Measurements from ENCODE around the gene CLHC1. TPM values are rescaled to one million over a fixed set of nuclear protein-coding genes. Genes with fewer than 3 reads are reported as not detected.

Gene CLHC1
- total and polyA plus RNA-seq, 4 donors, result 2.3 to 33.8 (median 12.2) TPM

DNA sequence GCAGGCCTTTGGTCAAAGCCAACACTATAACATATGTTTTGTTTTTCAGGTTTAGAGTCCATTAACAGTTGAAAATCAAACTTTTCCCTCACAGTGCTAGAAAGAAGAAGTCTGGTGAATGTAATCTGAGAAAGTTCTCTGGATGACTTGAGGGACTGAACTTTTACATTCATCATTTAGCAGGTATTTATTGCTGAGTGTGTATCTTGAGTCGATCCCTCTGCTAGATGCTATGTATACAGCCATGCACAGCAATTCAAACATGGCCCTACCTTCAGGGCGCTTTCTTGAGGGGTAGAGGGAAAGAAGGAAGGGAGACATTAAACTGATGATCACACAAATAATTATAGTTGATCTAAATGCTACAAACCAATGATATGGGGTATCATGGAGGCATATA, 89.6 kb downstream of the CLHC1 start:
- Histone ChIP-seq H3K9me3 (ENCODE audit: control insufficient read depth in 4 of 4, insufficient read depth in 3 of 4, low read length in 3 of 4) (no peaks in the 10 kb centered on the region), H3K27ac (ENCODE audit: low read depth in 1 of 2, low read length in 1 of 2) (no peak overlapping the region), H3K4me3 (no peak overlapping the region), H3K27me3 (ENCODE audit: control insufficient read depth in 3 of 3, insufficient read depth in 3 of 3, low read length in 2 of 3) (no peaks in the 10 kb centered on the region), H3K4me1 (ENCODE audit: control insufficient read depth in 5 of 5, insufficient read depth in 5 of 5, low read length in 5 of 5) (peaks cover 0 to 16% (median 9%) of the 10 kb centered on the region in 5 donors), H3K36me3 (ENCODE audit: control insufficient read depth in 4 of 4, insufficient read depth in 4 of 4, low read length in 4 of 4) (no peaks in the 10 kb centered on the region), H3K9ac (ENCODE audit: insufficient read depth in 1 of 2, low read length in 2 of 2) (no peak overlapping the region)
- 96 to 97% methylated on average over 2 of the region's 2 CpGs for WGBS, 2 donors
- TF ChIP-seq, protein P1, sequence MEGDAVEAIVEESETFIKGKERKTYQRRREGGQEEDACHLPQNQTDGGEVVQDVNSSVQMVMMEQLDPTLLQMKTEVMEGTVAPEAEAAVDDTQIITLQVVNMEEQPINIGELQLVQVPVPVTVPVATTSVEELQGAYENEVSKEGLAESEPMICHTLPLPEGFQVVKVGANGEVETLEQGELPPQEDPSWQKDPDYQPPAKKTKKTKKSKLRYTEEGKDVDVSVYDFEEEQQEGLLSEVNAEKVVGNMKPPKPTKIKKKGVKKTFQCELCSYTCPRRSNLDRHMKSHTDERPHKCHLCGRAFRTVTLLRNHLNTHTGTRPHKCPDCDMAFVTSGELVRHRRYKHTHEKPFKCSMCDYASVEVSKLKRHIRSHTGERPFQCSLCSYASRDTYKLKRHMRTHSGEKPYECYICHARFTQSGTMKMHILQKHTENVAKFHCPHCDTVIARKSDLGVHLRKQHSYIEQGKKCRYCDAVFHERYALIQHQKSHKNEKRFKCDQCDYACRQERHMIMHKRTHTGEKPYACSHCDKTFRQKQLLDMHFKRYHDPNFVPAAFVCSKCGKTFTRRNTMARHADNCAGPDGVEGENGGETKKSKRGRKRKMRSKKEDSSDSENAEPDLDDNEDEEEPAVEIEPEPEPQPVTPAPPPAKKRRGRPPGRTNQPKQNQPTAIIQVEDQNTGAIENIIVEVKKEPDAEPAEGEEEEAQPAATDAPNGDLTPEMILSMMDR (IDR thresholded peaks at IDR 0.05; ENCODE audit: control extremely low read depth, extremely low read depth), result no peak
- DNase-seq (no peak), ATAC-seq (ENCODE audit: insufficient read depth, low FRiP score) (no peak)

DNA sequence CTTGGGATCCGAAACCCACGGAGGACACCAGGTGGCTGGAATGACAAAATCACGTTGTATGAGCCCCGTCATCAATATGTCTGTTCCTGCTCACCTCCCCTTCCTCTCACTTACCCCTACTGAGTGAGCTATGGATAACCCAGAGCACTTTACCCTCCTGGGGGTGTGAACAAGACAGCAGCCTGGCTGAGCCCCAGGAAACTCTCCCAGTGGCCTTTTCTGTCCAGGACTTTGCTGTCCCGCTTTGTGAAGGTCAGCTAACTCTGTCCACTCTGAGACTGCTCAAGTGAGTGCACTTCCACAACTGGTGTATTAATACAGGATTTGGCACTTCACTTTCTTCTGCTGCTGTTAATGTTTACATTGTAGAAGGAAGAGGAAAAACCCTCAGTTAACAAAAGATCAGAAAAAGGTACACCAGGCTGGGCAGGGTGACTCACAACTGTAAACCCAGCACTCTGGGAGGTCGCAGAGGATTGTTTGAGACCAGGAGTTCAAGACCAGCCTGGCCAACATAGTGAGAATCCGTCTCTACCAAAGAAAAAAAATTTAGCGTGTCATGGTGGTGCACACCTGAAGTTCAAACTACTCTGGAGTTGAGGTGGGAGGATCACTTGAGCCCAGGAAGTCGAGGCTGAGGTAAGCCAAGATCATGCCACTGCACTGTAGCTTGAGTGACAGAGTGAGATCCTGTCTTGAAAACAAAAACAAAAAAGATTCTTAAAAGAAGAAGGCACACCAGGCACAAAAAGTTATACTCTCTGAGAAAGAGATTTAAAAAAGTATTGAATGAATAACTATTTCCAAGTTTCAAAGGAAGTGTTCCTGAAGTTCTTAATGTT, 90.3 kb downstream of the CLHC1 start:
- no peak for ATAC-seq (ENCODE audit: insufficient read depth, low FRiP score)

DNA sequence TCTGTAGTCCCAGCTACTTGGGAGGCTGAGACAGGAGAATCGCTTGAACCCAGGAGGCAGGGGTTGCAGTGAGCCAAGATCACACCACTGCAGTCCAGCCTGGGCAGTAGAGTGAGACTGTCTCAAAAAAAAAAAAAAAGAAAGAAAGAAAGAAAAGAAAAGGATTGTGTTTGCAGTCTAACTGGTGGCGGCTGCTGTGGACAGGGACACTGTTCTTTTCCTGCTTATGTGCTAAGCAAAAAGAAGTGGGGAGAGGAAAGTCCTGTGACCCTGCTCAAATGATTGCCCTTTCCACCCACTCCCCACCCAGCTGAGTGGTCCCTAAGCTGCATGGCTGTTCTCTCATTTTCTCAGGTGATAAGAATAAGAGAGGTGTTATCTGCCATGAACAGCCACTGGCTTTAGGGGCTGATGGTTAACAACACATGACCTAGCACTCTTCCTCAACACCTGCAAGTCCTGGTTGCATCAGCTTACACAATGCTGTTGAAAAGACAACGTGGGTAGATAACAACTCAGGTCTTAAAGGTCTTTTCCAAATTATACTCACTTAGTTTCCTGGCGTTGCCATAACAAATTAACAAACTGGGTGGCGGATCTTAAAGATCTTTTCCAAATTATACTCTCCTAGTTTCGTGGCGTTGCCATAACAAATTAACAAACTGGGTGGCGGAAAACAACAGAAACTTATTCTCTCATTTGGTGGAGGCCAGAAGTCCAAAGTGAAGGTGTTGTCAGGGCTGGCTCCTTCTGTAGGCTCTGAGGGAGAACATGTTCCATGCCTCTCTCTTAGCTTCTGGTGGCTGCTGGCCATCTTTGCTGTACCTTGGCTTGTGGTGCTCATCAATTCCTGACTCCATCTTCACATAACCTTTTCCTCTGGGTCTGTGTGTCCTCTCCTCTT, 91.5 kb downstream of the CLHC1 start:
- TF ChIP-seq, protein P1 (IDR thresholded peaks at IDR 0.05; ENCODE audit: control extremely low read depth, extremely low read depth), result no peak
- Histone ChIP-seq H3K9me3 (ENCODE audit: control insufficient read depth in 4 of 4, insufficient read depth in 3 of 4, low read length in 3 of 4) (no peaks in the 10 kb centered on the region), H3K27me3 (ENCODE audit: control insufficient read depth in 3 of 3, insufficient read depth in 3 of 3, low read length in 2 of 3) (no peaks in the 10 kb centered on the region), H3K9ac (ENCODE audit: insufficient read depth in 1 of 2, low read length in 2 of 2) (no peak overlapping the region), H3K4me1 (ENCODE audit: control insufficient read depth in 5 of 5, insufficient read depth in 5 of 5, low read length in 5 of 5) (peaks cover 0 to 21% (median 10%) of the 10 kb centered on the region in 5 donors), H3K36me3 (ENCODE audit: control insufficient read depth in 4 of 4, insufficient read depth in 4 of 4, low read length in 4 of 4) (no peaks in the 10 kb centered on the region), H3K27ac (ENCODE audit: low read depth in 1 of 2, low read length in 1 of 2) (peak overlapping the region in 1 of 2 donors; percentile 54), H3K4me3 (no peak overlapping the region)
- DNase-seq (no peak), ATAC-seq (ENCODE audit: insufficient read depth, low FRiP score) (no peak)
- WGBS, 2 donors, result 84 to 88% methylated on average over 8 of the region's 8 CpGs

More for the DNA sequence above, 90.3 kb downstream of the CLHC1 start:
- Histone ChIP-seq H3K27me3 (ENCODE audit: control insufficient read depth in 3 of 3, insufficient read depth in 3 of 3, low read length in 2 of 3) (no peaks in the 10 kb centered on the region), H3K36me3 (ENCODE audit: control insufficient read depth in 4 of 4, insufficient read depth in 4 of 4, low read length in 4 of 4) (no peaks in the 10 kb centered on the region), H3K27ac (ENCODE audit: low read depth in 1 of 2, low read length in 1 of 2) (peak overlapping the region in 1 of 2 donors; percentile 51), H3K9ac (ENCODE audit: insufficient read depth in 1 of 2, low read length in 2 of 2) (no peak overlapping the region), H3K4me1 (ENCODE audit: control insufficient read depth in 5 of 5, insufficient read depth in 5 of 5, low read length in 5 of 5) (peaks cover 0 to 21% (median 9%) of the 10 kb centered on the region in 5 donors), H3K9me3 (ENCODE audit: control insufficient read depth in 4 of 4, insufficient read depth in 3 of 4, low read length in 3 of 4) (no peaks in the 10 kb centered on the region), H3K4me3 (no peak overlapping the region)
- TF ChIP-seq, protein P1 (IDR thresholded peaks at IDR 0.05; ENCODE audit: control extremely low read depth, extremely low read depth), result no peak
- 76 to 87% methylated on average over 9 of the region's 9 CpGs for WGBS, 2 donors
- DNase-seq, result no peak

Measured in lung (tissue), 12 donors.